K562 (cell line): ENCODE results near the gene AJM1. TPM values are rescaled to one million over a fixed set of nuclear protein-coding genes. Genes with fewer than 3 reads are reported as not detected.

ENCODE experiments used
- BRF1 ChIP-seq: IDR thresholded peaks from 3 replicates; pipeline ENCODE4 v1.6.1; 2011; ENCODE audit warnings: borderline replicate concordance, mild to moderate bottlenecking; ENCODE audit not compliant: insufficient read length; ENCODE audit errors: extremely low read depth
- CBFA2T3 ChIP-seq: fragments of 450-650 bp; IDR thresholded peaks from 2 replicates; pipeline ENCODE4 v1.6.1; 2017
- CEBPG ChIP-seq, 3 experiments: fragments of 200-800 bp in 1 of 3; sonication (Bioruptor generic) in 1 of 3; sonication (generic) in 1 of 3; formaldehyde crosslinking in 1 of 3; IDR thresholded peaks in 2 of 3; conservative IDR thresholded peaks in 1 of 3; 2 replicates each; pipeline versions ENCODE4 v1.6.1 to v1.8.0; 2016 to 2022; ENCODE audit warnings: missing compliant biosample characterization in 2 of 3, missing genetic modification characterization in 2 of 3, mild to moderate bottlenecking in 1 of 3, missing genetic modification reagents in 1 of 3
- CHD4 ChIP-seq: fragments of 200-600 bp; sonication (generic); IDR thresholded peaks from 3 replicates; pipeline ENCODE4 v1.6.1; 2012; ENCODE audit warnings: low read depth, mild to moderate bottlenecking, mixed read lengths, low read length, inconsistent platforms; ENCODE audit not compliant: insufficient read depth, insufficient replicate concordance, poor library complexity, severe bottlenecking
- CREB5 ChIP-seq: fragments of 250-450 bp; sonication (Bioruptor Pico); IDR thresholded peaks from 2 replicates; pipeline ENCODE4 v1.5.0; 2020; ENCODE audit warnings: mild to moderate bottlenecking
- GATAD2A ChIP-seq: fragments of 450-650 bp; IDR thresholded peaks from 2 replicates; pipeline ENCODE4 v1.6.1; 2017
- GATAD2B ChIP-seq: fragments of 450-650 bp; IDR thresholded peaks from 2 replicates; pipeline ENCODE4 v1.6.1; 2017; ENCODE audit warnings: mild to moderate bottlenecking, borderline replicate concordance
- HBP1 ChIP-seq: fragments of 450-650 bp; formaldehyde crosslinking; IDR thresholded peaks from 2 replicates; pipeline ENCODE4 v1.4.0; 2022; ENCODE audit warnings: missing genetic modification characterization
- HOMEZ ChIP-seq: fragments of 250-450 bp; sonication (Bioruptor Pico); IDR thresholded peaks from 2 replicates; pipeline ENCODE4 v1.4.0; 2020; ENCODE audit warnings: mild to moderate bottlenecking, moderate library complexity
- KDM2B ChIP-seq: fragments of 250-450 bp; sonication (Bioruptor Pico); IDR thresholded peaks from 2 replicates; pipeline ENCODE4 v1.8.0; 2021; ENCODE audit warnings: mild to moderate bottlenecking, moderate library complexity
- NBN ChIP-seq: fragments of 450-650 bp; IDR thresholded peaks from 2 replicates; pipeline ENCODE4 v1.6.1; 2016; ENCODE audit warnings: low read depth, mild to moderate bottlenecking
- NONO ChIP-seq, 2 experiments: fragments of 200-400 bp in 1 of 2; fragments of 450-650 bp in 1 of 2; formaldehyde crosslinking in 1 of 2; IDR thresholded peaks; 2 replicates each; pipeline ENCODE4 v1.6.1; 2017; ENCODE audit warnings: low read depth in 2 of 2, mild to moderate bottlenecking in 2 of 2, moderate library complexity in 2 of 2, low read length in 1 of 2
- SOX6 ChIP-seq: fragments of 450-650 bp; IDR thresholded peaks from 2 replicates; pipeline ENCODE4 v1.6.1; 2014; ENCODE audit warnings: mild to moderate bottlenecking
- SRSF9 ChIP-seq: fragments of 200-400 bp; formaldehyde crosslinking; IDR thresholded peaks from 2 replicates; pipeline ENCODE4 v1.6.1; 2017; ENCODE audit warnings: low read depth, low read length, borderline replicate concordance
- THAP12 ChIP-seq: fragments of 250-450 bp; sonication (Bioruptor Pico); IDR thresholded peaks from 2 replicates; pipeline ENCODE4 v1.9.0; 2021; ENCODE audit warnings: mild to moderate bottlenecking, inconsistent platforms
- ZBTB5 ChIP-seq: fragments of 450-650 bp; IDR thresholded peaks from 2 replicates; pipeline ENCODE4 v1.6.1; 2017; ENCODE audit warnings: antibody characterized with exemption
- ZNF583 ChIP-seq: fragments of 250-450 bp; sonication (Bioruptor Pico); IDR thresholded peaks from 2 replicates; pipeline ENCODE4 v1.4.0; 2020
- ZNF780A ChIP-seq: fragments of 250-450 bp; sonication (Bioruptor Pico); IDR thresholded peaks from 2 replicates; pipeline ENCODE4 v1.5.0; 2021; ENCODE audit warnings: mild to moderate bottlenecking
- polyA plus RNA-seq, 8 experiments: library from polyadenylated mRNA; depleted of rRNA in 4 of 8; stranded (reverse) in 5 of 8; unstranded in 3 of 8; fragments of >200 nt; fragmentation: Nextera tagmentation in 2 of 8; fragmentation: Illumina TruSeq in 1 of 8; extraction: Ambion mirVana in 2 of 8; extraction: Trizol in 1 of 8; gene quantifications; 2 replicates each; pipeline versions ENCODE4 v1.2.1 to v1.2.3, GENCODE V29; 2011 to 2014; ENCODE audit warnings: inconsistent platforms in 1 of 8, missing spikeins in 1 of 8
- total RNA-seq, 7 experiments: library from RNA; depleted of rRNA in 6 of 7; stranded (reverse); fragments of >200 nt in 6 of 7; fragmentation: Illumina TruSeq in 2 of 7; extraction: Trizol in 2 of 7; gene quantifications; 2 replicates each; pipeline versions ENCODE4 v1.2.1 to v1.2.3, GENCODE V29; 2011 to 2021; ENCODE audit warnings: low replicate concordance in 1 of 7

Gene AJM1
- total and polyA plus RNA-seq, 9 of the 15 experiments (the other 6 are each of a cell fraction or from before 2014, with no cell fraction given): 0.01 to 3.7 (median 0.65) TPM; not detected in 1

GRCh38 chr9:136882109-136882946 lies 40.0 kb downstream of the AJM1 start (continued):
- TF ChIP-seq ZNF583 (CRISPR knock-in tag) (no peak), CEBPG (CRISPR knock-in tag; IDR thresholded peaks at IDR 0.05) (peak; percentile 73), CEBPG (tag; conservative IDR thresholded peaks at IDR 0.05 in 1 of 2, IDR thresholded peaks at IDR 0.05 in 1 of 2) (0 out of 4 replicates have a peak, but pooled peaks of 1 of the 2 experiments have one; percentile 46), ZNF780A (no peak), HBP1 (CRISPR knock-in tag) (no peak), NONO (IDR thresholded peaks at IDR 0.05; ENCODE audit: low read depth in 2 of 2, low read length in 1 of 2) (no peak), ZBTB5 (no peak), GATAD2B (no peak), NBN (no peak), GATAD2A (no peak), CREB5 (no peak), BRF1 (no peak), SOX6 (no peak), SRSF9 (no peak), THAP12 (CRISPR knock-in tag) (no peak), CHD4 (no peak), CBFA2T3 (no peak), KDM2B (CRISPR knock-in tag) (no peak), HOMEZ (CRISPR knock-in tag) (no peak)
